Lower leg skin (tissue), 3 donors: ENCODE measurements around the gene KRTAP1-1.

Experiments
- CTCF ChIP-seq, 3 donors: fragments of 450-650 bp; IDR thresholded peaks; one replicate each; pipeline ENCODE4 v1.5.1; 2016; ENCODE audit warnings: antibody characterized with exemption in 3 of 3, mild to moderate bottlenecking in 3 of 3, moderate library complexity in 2 of 3
- POLR2A ChIP-seq, 2 donors: fragments of 450-650 bp; IDR thresholded peaks; one replicate each; pipeline ENCODE4 v1.6.1; 2016 to 2017; ENCODE audit warnings: antibody characterized with exemption in 2 of 2, mild to moderate bottlenecking in 1 of 2, moderate library complexity in 1 of 2

- no peak for TF ChIP-seq POLR2A (IDR thresholded peaks at IDR 0.05)
- no peak for TF ChIP-seq CTCF (IDR thresholded peaks at IDR 0.05)
These were observed 7.2 kb upstream of the KRTAP1-1 start for GRCh38 chr17:41048441-41048840.
